Subcutaneous abdominal adipose tissue (tissue), 5 donors: ENCODE results near the gene UTP14C.

Source experiments
- H3K27ac ChIP-seq: one replicate; pipeline ENCODE4 v1.7.0; 2013; ENCODE audit warnings: low read depth, mild to moderate bottlenecking, inconsistent platforms, low read length, moderate library complexity
- H3K27me3 ChIP-seq, 5 donors: one replicate each; pipeline ENCODE4 v1.7.0; 2013; ENCODE audit warnings: low read length in 5 of 5, inconsistent platforms in 1 of 5; ENCODE audit not compliant: control insufficient read depth in 5 of 5, insufficient read depth in 4 of 5
- H3K36me3 ChIP-seq, 5 donors: one replicate each; pipeline ENCODE4 v1.7.0; 2013; ENCODE audit warnings: low read length in 5 of 5; ENCODE audit not compliant: control insufficient read depth in 5 of 5, insufficient read depth in 5 of 5
- H3K4me1 ChIP-seq, 5 donors: one replicate each; pipeline ENCODE4 v1.7.0; 2013; ENCODE audit warnings: low read length in 5 of 5, mild to moderate bottlenecking in 3 of 5, moderate library complexity in 1 of 5; ENCODE audit not compliant: control insufficient read depth in 5 of 5, insufficient read depth in 5 of 5
- H3K4me3 ChIP-seq, 5 donors: one replicate each; pipeline ENCODE4 v1.7.0; 2013; ENCODE audit warnings: low read length in 5 of 5, low read depth in 1 of 5
- H3K9ac ChIP-seq, 5 donors: one replicate each; pipeline ENCODE4 v1.7.0; 2013; ENCODE audit warnings: low read length in 5 of 5, mild to moderate bottlenecking in 4 of 5, moderate library complexity in 3 of 5
- H3K9me3 ChIP-seq, 5 donors: one replicate each; pipeline ENCODE4 v1.7.0; 2013; ENCODE audit warnings: low read length in 5 of 5; ENCODE audit not compliant: control insufficient read depth in 5 of 5
- donor health status: healthy.
- donor health status: healthy.
- donor health status: healthy.
- donor health status: healthy.
- donor health status: healthy.

The UTP14C gene

GRCh38 chr13:52002361-52002760, 22.1 kb upstream of the UTP14C start:
- H3K9me3 ChIP-seq, result no peaks in the 10 kb centered on the region
- no peak overlapping the region for H3K4me3 ChIP-seq
- no peaks in the 10 kb centered on the region for H3K36me3 ChIP-seq
- peaks cover 0 to 18% (median 11%) of the 10 kb centered on the region in 5 donors for H3K4me1 ChIP-seq
- H3K27ac ChIP-seq, result no peak overlapping the region
- H3K9ac ChIP-seq, result no peak overlapping the region
- H3K27me3 ChIP-seq, result no peaks in the 10 kb centered on the region

GRCh38 chr13:52003541-52003940, 20.9 kb upstream of the UTP14C start:
- no peak overlapping the region for H3K4me3 ChIP-seq
- no peaks in the 10 kb centered on the region for H3K27me3 ChIP-seq
- H3K9ac ChIP-seq, result no peak overlapping the region
- no peaks in the 10 kb centered on the region for H3K9me3 ChIP-seq
- peaks cover 0 to 18% (median 11%) of the 10 kb centered on the region in 5 donors for H3K4me1 ChIP-seq
- no peak overlapping the region for H3K27ac ChIP-seq
- no peaks in the 10 kb centered on the region for H3K36me3 ChIP-seq

DNA sequence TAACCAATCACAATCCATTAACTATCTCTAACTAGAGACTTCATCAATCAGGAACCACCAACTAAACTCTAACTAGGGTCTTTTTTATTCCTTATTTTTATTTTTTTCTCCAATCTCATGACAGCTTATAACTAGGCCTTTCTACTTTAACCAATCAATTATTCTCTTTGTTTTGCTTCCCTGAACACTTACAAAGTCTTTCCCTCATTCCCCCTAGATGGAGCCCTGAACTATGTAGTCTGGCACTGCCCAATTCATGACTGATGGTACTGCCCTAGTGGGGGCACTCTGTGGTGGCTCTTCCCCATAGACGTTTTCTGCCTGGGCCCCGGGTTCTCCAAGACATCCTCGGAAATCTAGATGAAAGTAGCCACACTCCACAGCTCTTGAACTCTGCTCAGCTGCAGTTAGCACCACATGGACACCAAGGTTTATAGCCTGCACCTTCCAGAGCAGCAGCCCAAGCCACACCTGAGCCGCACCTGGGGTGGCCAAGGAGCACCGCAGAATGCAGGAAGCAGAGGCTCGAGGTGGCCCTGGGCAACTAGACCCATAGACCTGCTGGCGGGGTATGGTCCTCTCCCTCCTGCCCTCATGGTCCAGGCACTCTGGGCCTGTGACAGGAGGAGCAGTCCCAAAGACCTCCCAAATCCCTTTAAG, 19.9 kb upstream of the UTP14C start:
- no peaks in the 10 kb centered on the region for H3K9me3 ChIP-seq
- no peak overlapping the region for H3K9ac ChIP-seq
- H3K36me3 ChIP-seq, result no peaks in the 10 kb centered on the region
- H3K4me3 ChIP-seq, result no peak overlapping the region
- H3K27me3 ChIP-seq, result no peaks in the 10 kb centered on the region
- peaks cover 0 to 7% (median 5%) of the 10 kb centered on the region in 5 donors for H3K4me1 ChIP-seq
- H3K27ac ChIP-seq, result no peak overlapping the region

DNA sequence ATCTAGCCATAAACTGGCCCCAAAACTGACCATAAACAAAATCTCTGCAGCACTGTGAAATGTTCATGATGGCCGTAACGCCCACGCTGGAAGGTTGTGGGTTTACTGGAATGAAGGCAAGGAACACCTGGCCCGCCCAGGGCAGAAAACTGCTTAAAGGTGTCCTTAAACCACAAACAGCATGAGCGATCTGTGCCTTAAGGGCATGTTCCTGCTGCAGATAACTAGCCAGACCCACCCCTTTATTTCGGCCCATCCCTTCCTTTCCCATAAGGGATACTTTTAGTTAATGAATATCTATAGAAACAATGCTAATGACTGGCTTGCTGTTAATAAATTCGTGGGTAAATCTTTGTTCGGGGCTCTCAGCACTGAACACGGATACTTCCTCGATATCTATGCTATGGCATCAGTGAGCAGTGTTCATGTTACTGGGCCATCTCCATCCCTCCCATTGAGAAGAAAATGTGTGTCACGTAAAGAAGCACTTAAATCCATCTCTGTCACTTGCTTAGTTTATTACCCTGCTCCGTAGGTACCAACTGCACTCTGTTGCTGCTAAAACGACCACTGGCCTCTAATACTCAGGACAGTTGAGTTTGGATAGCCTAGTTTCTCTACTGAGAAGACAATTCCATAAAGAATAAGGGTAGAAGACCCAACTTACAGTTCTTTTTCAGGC, 18.5 kb upstream of the UTP14C start:
- Histone ChIP-seq H3K27ac (no peak overlapping the region), H3K36me3 (no peaks in the 10 kb centered on the region), H3K4me1 (peaks cover 0 to 7% (median 5%) of the 10 kb centered on the region in 5 donors), H3K9ac (no peak overlapping the region), H3K4me3 (no peak overlapping the region), H3K27me3 (no peaks in the 10 kb centered on the region), H3K9me3 (no peaks in the 10 kb centered on the region)

DNA sequence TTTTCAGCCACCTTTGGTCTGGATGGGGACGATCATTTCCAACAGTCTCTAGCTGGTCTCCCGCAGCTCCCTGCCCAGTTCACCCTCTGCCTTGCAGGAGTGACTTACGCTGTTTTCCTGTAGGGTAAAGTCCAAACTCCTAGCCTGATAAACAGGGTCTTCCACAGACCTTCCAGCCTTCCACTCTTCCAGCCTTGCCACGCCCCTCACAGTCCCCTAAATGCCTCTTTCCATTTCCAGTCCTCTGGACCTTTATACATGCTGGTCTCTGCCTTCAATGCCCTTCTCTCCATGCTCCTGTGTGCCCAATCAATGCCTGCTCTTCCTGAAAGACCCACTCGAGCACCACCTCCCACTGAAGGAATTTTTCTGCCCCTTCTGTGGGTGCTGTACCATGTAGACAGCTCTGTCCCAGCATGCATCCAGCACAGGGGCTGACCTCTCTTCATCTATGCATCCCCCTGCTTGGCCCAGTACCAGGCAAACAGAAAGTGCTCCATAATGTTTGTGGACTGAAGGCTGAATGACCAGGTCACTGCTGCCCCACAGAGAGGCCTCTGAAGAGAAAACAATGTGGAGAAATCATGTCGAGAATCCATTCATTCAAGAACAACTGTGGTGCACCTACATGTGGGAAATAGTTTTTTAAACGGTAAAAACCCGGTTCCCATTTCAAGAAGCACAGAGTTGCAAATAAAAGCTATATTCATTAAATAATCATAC, 17.8 kb upstream of the UTP14C start:
- Histone ChIP-seq H3K36me3 (no peaks in the 10 kb centered on the region), H3K27me3 (no peaks in the 10 kb centered on the region), H3K9me3 (no peaks in the 10 kb centered on the region), H3K27ac (no peak overlapping the region), H3K4me3 (no peak overlapping the region), H3K9ac (no peak overlapping the region), H3K4me1 (peaks cover 0 to 13% (median 11%) of the 10 kb centered on the region in 5 donors)

DNA sequence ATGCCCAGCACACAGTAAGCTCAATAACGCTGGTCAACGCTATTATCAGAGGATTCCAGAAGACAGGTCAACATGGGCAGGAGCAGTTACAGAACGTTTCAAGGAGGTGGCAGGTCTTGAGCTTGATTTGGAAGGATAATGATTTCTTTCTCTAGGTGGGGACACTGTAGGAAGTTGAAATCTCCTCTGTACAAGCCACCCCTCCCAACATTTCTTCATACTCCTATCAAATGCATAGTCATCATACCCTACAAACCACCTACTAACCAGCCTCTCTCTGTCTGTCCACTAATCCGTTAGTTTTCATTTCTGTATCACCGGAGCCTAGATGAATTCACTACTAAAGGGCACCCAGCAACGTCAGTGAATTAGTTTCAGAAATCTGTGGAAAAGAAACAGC, 14.5 kb upstream of the UTP14C start:
- no peaks in the 10 kb centered on the region for H3K36me3 ChIP-seq
- no peak overlapping the region for H3K27ac ChIP-seq
- peaks cover 3 to 26% (median 25%) of the 10 kb centered on the region in 5 donors for H3K4me1 ChIP-seq
- H3K27me3 ChIP-seq, result peaks cover 0 to 3% (median 0%) of the 10 kb centered on the region in 5 donors
- no peaks in the 10 kb centered on the region for H3K9me3 ChIP-seq
- peak overlapping the region in 1 of 5 donors; percentile 17 for H3K9ac ChIP-seq
- H3K4me3 ChIP-seq, result no peak overlapping the region

DNA sequence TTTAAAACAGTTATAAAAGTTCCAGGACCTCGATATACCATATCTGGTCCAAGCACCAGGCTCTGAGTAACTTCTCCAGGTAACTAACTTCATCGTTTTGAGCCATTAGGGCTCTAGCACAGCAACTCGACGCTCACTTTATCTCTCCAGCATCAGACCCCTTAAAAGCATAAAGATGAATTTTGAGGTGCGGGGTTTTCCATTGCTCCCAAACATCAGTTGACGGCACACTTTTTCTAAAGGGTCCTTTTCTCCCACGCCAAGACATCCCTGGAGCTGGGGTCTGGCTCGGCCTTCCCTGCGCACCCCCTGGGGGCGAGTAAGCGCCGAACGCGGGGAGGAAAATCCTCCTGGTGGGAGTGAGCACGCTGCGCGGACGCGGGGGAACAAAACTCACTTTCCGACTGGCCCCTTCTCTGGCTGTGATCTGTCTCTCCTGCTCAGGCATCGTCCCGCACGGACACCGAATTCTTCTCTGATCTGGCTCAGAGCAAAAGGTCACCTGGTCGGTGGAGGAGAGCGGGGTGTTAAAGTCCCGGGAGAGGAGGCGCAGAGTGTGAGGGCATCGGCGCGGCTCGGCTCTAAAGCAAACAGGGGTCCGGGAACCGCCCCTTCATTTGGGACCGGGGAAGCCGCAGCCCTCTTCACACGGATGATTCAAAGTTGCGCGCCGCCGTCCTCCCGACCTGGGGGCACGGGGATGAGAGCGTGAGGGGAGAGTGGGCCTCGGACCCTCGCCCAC, 13.4 kb upstream of the UTP14C start, which contains the start of gene ATP7B:
Gene ATP7B, minus strand, starts transcription at position 561 of the 742 bp plus-strand sequence. Its CDS starts 113 bp downstream, at position 448.
- Histone ChIP-seq H3K27ac (peak within 1 kb of the TSS; percentile 70), H3K27me3 (peaks cover 0 to 3% (median 0%) of the 10 kb centered on the region in 5 donors), H3K9me3 (no peaks in the 10 kb centered on the region), H3K9ac (peak within 1 kb of the TSS; percentile 79 to 96 (median 93)), H3K36me3 (no peaks in the 10 kb centered on the region), H3K4me3 (peak within 1 kb of the TSS; percentile 91 to 100 (median 98)), H3K4me1 (peaks cover 3 to 26% (median 25%) of the 10 kb centered on the region in 5 donors)

DNA sequence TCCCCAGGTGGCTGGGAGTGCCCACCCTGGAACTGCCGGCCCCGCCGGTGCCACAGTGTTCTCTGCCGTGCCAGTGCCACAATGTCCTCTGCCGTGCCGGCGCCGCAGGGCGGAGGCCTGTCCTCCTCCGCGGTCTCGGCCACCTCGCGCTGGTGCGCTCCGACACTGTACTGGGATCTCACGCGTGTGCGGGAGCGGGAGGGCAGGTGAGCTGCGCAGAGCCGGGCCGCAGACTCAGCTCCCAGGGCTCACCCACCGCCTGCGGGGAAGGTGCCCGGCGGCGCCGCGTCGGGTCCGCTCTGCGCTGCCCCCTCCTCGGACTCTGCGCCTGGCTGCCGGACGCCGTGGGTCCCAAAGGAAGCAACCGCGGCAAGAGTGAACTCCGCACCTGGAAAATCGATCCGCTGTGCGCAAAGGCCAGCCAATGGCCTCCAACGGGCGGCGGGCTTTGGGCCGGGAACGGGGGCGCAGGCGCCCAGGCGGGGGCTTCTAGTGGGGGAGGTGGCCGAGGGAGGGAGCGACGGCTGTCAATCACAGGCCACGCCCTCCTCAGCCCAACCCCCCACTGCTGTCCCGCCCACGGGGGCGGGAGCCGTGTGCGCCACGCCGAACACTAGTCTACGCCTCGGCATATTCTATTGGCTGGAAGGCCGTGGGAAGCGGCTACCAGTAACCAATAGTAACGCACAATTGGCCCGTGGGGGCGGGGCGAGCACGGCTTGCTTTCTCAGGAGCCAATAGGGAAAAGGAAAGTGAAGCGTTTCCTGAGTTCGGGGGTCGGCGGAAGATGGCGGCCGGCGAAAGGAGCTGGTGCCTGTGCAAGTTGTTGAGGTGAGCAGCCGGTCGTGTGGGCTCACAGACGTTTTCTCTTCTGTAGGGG, 12.6 kb upstream of the UTP14C start, which contains the start of gene ALG11:
Gene ALG11, plus strand, starts transcription at position 767 of the 880 bp plus-strand sequence. Its CDS starts 21 bp downstream, at position 788.
- Histone ChIP-seq H3K9ac (peak within 1 kb of the TSS; percentile 79 to 96 (median 93)), H3K36me3 (peaks cover 0 to 5% (median 0%) of the 10 kb centered on the region in 5 donors), H3K4me1 (peaks cover 3 to 26% (median 25%) of the 10 kb centered on the region in 5 donors), H3K9me3 (no peaks in the 10 kb centered on the region), H3K27ac (peak within 1 kb of the TSS; percentile 70), H3K27me3 (peaks cover 0 to 3% (median 0%) of the 10 kb centered on the region in 5 donors), H3K4me3 (peak within 1 kb of the TSS; percentile 91 to 100 (median 98))

DNA sequence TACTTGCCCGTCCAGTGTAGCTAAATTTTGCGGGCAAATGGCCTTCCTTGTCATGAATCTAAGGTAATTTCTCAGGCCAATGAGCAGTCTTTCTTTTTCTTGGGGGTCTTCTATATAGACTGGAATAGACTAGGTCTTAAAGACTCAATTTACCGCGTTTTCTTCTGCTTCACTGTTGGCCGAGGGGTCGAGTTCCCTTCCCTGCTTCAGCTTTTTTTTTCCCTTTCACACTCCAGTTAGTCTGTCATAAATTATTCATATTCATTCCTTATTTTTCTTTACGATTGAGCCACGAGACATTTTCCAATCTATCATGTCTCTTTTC, 12.0 kb upstream of the UTP14C start:
- peak overlapping the region; percentile 79 to 96 (median 93) for H3K9ac ChIP-seq

More for the DNA sequence above, 12.0 kb upstream of the UTP14C start:
- H3K4me1 ChIP-seq, result peaks cover 3 to 26% (median 25%) of the 10 kb centered on the region in 5 donors
- no peaks in the 10 kb centered on the region for H3K9me3 ChIP-seq
- peak overlapping the region; percentile 91 to 100 (median 98) for H3K4me3 ChIP-seq
- H3K27me3 ChIP-seq, result peaks cover 0 to 3% (median 0%) of the 10 kb centered on the region in 5 donors
- H3K27ac ChIP-seq, result peak overlapping the region; percentile 70
- H3K36me3 ChIP-seq, result peaks cover 0 to 5% (median 0%) of the 10 kb centered on the region in 5 donors
